GM21619 (cell line): ENCODE measurements around the gene SERPINI2.
"Not testable (repeated sequence)": the region's sequence is repeated elsewhere in the genome, so short reads cannot be mapped to it uniquely, and the experiment has no call there.

Source experiments
- ATAC-seq: cut with Tn5 transposase; IDR thresholded peaks from one replicate; pipeline ENCODE4 v1.9.1; 2021; ENCODE audit not compliant: unreplicated experiment

SERPINI2 gene

DNA sequence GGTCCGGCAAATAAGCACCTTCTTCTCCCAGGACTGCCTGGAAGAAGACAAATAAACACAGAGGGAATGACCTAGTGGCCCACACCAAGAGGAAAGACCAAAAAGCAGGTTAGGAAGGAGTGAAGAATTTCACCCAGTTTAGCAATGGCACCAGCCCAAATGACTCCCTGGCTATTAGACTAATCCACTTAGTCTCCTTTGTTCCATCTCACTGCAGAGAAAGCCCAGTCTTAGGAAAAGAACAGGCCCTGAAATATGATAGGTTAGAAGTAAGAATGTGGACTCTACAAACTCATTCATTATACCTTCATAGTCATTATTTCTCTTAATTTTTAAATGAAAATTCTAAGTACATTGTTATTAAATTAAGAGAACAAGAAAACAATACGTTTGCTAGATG, 23.2 kb downstream of the SERPINI2 start:
- no peak for ATAC-seq

DNA sequence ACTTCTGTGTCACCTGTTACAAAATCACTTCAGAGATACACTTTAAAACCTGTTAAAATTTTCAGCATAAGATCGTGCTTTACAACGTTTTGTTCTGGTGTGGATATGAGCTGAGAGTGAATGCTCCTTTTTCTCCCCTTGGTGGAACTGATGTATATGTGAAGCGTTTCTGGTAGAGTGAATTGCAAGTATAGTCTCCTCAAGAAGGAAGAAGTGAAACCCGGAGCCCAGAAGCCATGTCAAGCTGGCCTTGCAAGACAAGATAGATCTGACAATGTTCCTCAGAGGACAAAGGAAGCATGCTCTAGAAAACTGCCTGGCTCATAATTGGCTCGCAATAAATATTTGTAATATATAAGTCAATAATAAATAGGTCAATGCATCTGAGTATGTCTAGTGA, 23.6 kb downstream of the SERPINI2 start:
- peak; percentile 62 for ATAC-seq

DNA sequence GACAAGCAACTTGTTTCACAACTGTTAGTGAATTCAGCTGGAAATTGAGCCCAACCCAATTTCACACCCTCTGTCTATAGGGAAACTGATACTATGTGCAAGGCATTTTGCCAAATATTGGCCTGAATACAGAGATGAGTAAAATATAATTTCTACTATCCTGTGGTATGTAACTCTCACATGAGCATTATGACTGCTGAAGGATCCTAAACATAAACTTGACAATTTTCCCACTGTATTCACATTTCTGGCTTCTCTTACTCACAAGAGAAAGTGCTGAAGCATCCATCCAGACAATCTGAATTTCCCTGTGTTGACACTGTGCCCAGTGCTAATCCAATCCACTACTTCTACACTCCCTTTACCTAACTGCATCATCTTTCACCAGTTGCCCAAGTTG, 28.4 kb downstream of the SERPINI2 start:
- ATAC-seq = no peak

DNA sequence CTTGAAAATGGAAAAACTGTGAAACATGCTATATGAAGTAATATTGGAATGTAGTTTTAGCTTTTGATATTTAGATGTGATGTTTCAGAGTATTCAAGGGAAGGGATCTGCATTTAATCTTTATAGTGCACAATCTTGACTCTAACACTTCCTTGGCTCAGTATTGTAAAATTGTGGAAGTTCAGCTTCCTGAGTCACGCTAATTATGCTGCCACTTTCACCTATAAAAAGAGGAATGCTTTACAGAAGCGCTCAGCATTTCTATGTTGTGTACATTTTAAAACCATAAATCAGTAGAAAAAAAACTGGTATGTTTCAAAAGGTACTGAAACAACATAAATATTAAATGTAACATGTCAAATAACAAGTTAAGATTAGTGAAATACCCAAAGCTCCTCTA, 32.6 kb downstream of the SERPINI2 start:
- no peak for ATAC-seq

DNA sequence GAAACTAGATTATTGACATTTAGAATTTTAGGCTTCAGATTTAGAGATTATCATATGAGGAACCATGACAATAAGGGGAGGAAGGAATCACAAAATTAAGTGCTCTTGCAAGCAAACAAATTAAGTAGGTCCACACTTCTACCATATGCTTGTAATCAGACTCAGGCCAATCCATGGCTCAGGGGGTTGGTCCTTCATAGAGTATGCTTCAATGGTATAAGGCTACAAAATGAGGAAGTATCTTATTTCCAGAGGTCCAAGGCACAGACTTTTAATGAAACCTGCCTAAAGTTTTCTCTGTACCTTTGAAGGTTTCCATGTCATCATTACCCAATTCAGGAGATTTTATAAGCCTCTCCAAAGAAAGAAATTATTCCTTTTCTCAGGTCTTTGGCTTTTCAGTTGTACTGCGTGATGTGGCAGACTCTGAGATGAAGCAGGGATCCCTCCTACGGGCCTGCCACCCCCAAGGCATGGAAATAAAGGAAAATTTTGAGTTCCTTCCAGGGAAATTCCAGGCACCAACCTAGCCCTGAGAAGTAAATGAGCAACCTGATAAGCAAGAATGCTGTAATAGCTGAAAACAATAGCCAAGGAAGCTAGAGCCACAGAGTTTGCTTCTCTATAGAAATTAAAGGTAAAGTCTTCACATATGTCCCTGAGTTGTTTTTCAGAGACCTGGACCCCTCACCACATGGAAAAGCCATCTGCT, 36.3 kb downstream of the SERPINI2 start:
- ATAC-seq = no peak

DNA sequence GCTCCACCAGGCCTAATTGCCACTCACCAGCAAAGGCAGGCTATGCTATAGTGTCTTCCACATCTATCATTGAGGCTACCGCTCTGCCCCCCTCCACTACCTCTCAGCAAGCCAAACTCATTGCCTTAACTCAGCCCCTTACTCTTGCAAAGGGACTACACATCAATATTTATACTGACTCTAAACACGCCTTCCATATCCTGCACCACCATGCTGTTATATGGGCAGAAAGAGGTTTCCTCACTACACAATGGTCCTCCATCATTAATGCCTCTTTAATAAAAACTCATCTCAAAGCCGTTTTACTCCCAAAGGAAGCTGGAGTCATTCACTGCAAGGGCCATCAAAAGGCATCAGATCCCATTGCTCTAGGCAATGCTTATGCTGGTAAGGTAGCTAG, 46.9 kb downstream of the SERPINI2 start:
- not testable (repeated sequence) for ATAC-seq

DNA sequence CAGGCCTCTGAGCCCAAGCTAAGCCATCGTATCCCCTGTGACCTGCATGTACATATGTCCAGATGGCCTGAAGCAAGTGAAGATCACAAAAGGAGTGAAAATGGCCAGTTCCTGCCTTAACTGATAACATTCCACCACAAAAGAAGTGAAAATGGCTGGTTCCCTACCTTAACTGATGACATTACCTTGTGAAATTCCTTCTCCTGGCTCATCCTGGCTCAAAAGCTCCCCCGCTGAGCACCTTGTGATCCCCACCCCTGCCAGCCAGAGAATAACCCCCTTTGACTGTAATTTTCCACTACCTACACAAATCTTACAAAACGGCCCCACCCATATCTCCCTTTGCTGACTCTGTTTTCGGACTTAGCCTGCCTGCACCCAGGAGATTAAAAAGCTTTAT, 51.4 kb downstream of the SERPINI2 start:
- ATAC-seq = not testable (repeated sequence)

DNA sequence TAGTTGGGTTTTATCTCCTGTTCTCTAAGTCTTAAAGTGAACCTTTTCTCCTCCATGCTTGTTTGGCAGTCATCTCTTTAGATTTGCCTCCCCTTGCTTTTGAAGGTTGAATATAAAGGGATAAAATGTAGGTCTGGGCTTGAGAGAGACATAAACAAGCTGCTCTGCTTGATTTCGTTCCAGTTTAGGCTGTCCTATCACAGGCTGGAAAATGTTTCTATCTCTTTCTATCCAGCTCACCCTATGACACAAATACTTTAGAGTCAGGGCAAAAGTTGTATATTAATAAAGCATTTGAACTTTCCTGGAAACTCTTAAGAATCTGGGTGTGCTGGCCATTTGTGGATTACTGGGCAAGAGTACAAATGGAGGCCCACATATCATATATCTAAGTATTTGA, 64.2 kb downstream of the SERPINI2 start:
- ATAC-seq = no peak

DNA sequence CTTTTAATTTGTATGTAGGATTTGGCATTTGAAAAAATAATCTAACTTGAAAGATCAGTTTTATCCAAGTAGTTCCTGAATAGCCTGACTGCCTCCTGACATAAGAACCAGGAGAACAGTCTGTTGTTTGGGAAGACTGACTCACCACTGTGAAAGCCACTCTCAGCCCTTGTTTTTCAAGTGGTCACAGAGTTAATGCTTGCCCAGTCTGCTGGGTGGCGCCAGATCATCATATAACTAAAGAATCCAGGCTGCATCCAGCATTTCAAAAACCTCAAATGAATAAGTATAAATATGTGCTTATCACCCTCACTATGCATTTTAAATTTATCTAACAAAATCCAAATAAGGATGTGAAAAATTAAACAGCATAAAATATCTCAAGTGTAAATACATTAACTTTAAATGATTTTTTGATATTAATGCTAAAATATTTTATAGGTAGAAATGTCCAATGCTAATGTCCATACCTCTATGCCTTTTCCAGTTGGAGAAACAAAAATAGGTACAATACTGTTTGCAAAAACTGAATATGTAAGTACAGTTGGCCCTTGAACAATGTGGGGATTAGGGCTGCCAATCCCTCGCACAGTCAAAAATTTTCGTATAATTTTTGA, 66.9 kb downstream of the SERPINI2 start:
- no peak for ATAC-seq

DNA sequence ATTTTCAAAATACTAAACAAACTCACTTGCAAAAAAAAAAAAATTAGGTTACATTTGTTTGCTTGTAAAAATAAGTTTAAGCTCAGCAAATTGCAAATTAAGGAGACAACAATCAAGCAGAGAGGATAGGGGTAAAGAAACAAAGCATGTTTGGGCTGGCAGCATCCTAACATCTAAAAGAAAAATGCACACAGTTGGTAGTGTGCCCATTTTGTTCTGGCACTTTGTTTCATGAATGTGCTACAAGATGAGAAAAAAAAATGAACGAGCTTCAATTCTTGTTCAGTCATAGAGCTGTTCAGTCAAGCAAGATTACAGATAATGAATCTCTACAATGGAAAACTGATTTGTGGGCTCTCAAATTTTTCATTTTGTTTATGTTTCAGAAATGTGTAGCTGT, 76.0 kb downstream of the SERPINI2 start:
- ATAC-seq = no peak

DNA sequence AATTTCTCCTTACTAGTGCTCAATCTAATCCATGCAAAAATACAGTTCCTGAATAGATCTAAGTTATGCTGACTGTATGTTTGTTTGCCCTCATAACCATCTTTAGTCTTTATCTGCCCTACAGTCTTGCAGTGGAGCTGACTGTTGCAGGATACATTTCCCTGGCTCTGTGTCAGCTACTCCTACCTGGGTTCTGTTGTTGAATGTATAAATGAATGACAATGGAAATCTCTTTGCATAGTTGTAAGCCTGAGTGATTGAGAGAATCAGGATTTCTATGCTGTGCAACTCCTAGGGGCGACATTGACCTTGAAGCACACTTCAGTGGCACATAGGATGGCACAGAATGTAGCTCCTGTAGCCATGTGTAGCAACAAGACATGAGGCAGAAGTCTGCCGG, 77.8 kb downstream of the SERPINI2 start:
- ATAC-seq = no peak

DNA sequence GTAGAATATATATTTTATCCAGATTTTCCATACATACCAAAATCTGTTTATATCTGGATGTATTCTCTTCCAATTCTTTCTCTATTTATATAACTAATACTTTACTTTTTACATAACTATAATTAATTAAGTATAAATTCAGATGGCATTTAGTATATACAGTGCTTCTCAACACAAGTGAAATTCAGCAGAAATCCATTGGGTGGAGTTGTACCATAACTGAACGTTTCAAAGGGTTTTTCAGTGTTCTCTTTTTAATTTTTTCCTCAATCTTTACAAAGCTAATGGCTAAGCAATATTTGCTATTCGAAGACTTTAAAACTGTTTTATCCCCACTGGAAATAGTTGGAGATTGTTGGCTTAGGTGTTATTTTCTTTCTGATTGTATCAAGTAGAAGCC, 79.8 kb downstream of the SERPINI2 start:
- no peak for ATAC-seq
